MCF 10A (cell line): ENCODE data around the gene CCDC134. TPM values are rescaled to one million over a fixed set of nuclear protein-coding genes. Genes with fewer than 3 reads are reported as not detected.
"Not testable (repeated sequence)": the region's sequence is repeated elsewhere in the genome, so short reads cannot be mapped to it uniquely, and the experiment has no call there.

Experiments
- BruUV-seq: library from RNA; stranded (reverse); fragments of 400-500 nt; replicated peaks from 2 replicates; lab custom pipeline; 2021; lab: Mats Ljungman, UMichigan
- CTCF ChIA-PET: fragments of 300-600 bp; sonication (Branson Sonifier 250); formaldehyde crosslinking; extraction: SDS; loops from one replicate; lab custom pipeline; 2021; ENCODE audit warnings: antibody characterized with exemption, inconsistent platforms; lab: Yijun Ruan, JAX
- POLR2A ChIA-PET: fragments of 300-600, 350-650 bp; sonication (Branson Sonifier 250); formaldehyde crosslinking; extraction: SDS; loops from one replicate; lab custom pipeline; 2020; ENCODE audit warnings: antibody characterized with exemption, inconsistent platforms; lab: Yijun Ruan, JAX
- DNase-seq: peaks from one replicate; pipeline ENCODE4 v3.0.0-alpha.2; 2018; ENCODE audit not compliant: unreplicated experiment
- H3K27ac Mint-ChIP-seq: one replicate; pipeline ENCODE4 v1.8.0; 2022; ENCODE audit warnings: mild to moderate bottlenecking, low read depth, mixed read lengths; ENCODE audit not compliant: unreplicated experiment
- H3K27me3 Mint-ChIP-seq: one replicate; pipeline ENCODE4 v1.8.0; 2022; ENCODE audit warnings: mixed read lengths; ENCODE audit not compliant: insufficient read depth, unreplicated experiment
- H3K36me3 Mint-ChIP-seq: one replicate; pipeline ENCODE4 v1.8.0; 2022; ENCODE audit warnings: mild to moderate bottlenecking, moderate library complexity, mixed read lengths; ENCODE audit not compliant: insufficient read depth, unreplicated experiment
- H3K4me1 Mint-ChIP-seq: one replicate; pipeline ENCODE4 v1.8.0; 2022; ENCODE audit warnings: mixed read lengths; ENCODE audit not compliant: insufficient read depth, unreplicated experiment
- H3K4me3 Mint-ChIP-seq: one replicate; pipeline ENCODE4 v1.8.0; 2022; ENCODE audit warnings: mild to moderate bottlenecking, moderate library complexity, mixed read lengths; ENCODE audit not compliant: unreplicated experiment
- H3K9me3 Mint-ChIP-seq: one replicate; pipeline ENCODE4 v1.8.0; 2022; ENCODE audit warnings: mixed read lengths; ENCODE audit not compliant: unreplicated experiment
- intact Hi-C: fragments of 100-400 bp; cut with micrococcal nuclease; formaldehyde crosslinking; loops from 2 replicates; pipeline ENCODE4 v1.14.1; 2022
- total RNA-seq: library from RNA; stranded (reverse); gene quantifications from 2 replicates; pipeline ENCODE4 v1.2.3, GENCODE V29; 2022
- TF ChIP-seq, protein P1 (sequence below): fragments of 200-600 bp; IDR thresholded peaks from one replicate; pipeline ENCODE4 v1.8.0; 2022; ENCODE audit warnings: antibody characterized with exemption, mild to moderate bottlenecking; ENCODE audit not compliant: unreplicated experiment

The CCDC134 gene
- total RNA-seq, 1 experiment from 2014 or later, result 4.0 TPM

GRCh38 chr22:41862160-41862529, 61.7 kb downstream of the CCDC134 start:
- ChIA-PET CTCF (interaction anchor here (0.6 to 1.4 kb wide), 10 partner anchors 9 to 842 kb away, joined by 3 to 5 read pairs (median 4); no protein-coding TSS in a partner anchor), POLR2A (interaction anchor here (0.5 to 2.0 kb wide), 4 partner anchors 11 to 40 kb away, joined by 3 to 8 read pairs (median 3); partner anchors contain the start of gene SREBF2)
- Mint-ChIP-seq H3K4me1 (peaks cover 24% of the 10 kb centered on the region), H3K4me3 (no peak overlapping the region), H3K9me3 (no peaks in the 10 kb centered on the region), H3K27ac (no peak overlapping the region), H3K36me3 (peaks cover 16% of the 10 kb centered on the region), H3K27me3 (no peaks in the 10 kb centered on the region)
- TF ChIP-seq, protein P1, sequence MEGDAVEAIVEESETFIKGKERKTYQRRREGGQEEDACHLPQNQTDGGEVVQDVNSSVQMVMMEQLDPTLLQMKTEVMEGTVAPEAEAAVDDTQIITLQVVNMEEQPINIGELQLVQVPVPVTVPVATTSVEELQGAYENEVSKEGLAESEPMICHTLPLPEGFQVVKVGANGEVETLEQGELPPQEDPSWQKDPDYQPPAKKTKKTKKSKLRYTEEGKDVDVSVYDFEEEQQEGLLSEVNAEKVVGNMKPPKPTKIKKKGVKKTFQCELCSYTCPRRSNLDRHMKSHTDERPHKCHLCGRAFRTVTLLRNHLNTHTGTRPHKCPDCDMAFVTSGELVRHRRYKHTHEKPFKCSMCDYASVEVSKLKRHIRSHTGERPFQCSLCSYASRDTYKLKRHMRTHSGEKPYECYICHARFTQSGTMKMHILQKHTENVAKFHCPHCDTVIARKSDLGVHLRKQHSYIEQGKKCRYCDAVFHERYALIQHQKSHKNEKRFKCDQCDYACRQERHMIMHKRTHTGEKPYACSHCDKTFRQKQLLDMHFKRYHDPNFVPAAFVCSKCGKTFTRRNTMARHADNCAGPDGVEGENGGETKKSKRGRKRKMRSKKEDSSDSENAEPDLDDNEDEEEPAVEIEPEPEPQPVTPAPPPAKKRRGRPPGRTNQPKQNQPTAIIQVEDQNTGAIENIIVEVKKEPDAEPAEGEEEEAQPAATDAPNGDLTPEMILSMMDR, result no peak
- BruUV-seq, result no TSS peak
- intact Hi-C loops, result no loop called here
- no peak for DNase-seq

DNA sequence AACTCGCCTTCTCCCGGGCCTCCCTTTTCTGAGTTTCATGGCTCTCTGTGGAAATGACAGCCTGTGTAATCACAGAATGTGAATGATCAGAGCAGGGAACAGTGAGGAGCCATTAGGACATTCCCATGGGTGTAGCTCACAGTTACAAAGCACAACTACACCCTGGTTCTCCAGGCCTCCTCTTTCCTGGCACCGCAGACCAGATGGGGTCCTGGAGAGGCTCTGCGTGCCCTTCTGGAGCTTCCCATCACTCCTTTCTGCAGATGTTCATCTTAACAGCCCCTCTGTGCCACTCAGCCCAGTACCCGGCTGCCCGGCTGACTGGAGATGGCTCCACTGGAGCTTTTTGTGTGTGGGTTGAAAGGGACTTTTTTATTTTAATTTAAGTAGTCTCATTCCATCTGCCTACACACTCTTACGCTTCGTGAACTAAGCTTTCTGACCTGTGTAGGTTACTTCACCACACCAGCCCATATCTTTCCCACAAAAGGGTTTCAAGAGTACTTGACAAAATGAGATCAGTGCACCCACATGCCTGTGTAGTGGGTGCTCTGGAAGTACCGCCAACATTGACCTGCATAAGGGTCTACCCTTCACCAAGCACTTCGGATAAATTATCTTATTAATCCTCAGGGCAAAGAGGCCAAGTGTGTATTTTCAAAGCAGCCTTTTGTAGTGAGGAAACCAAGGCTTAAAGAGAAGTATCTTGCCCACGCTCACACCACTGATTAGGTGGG, 62.2 kb downstream of the CCDC134 start:
- POLR2A ChIA-PET, result interaction anchor here (0.5 to 2.0 kb wide), 4 partner anchors 12 to 40 kb away, joined by 3 to 8 read pairs (median 3); partner anchors contain the start of gene SREBF2
- H3K27me3 Mint-ChIP-seq, result no peaks in the 10 kb centered on the region
- TF ChIP-seq, protein P1, result no peak
- intact Hi-C loops, result no loop called here
- peaks cover 18% of the 10 kb centered on the region for H3K4me1 Mint-ChIP-seq
- H3K4me3 Mint-ChIP-seq, result no peak overlapping the region
- DNase-seq, result no peak
- CTCF ChIA-PET, result interaction anchor here (0.6 to 1.4 kb wide), 11 partner anchors 9 to 842 kb away, joined by 3 to 5 read pairs (median 4); no protein-coding TSS in a partner anchor
- peaks cover 22% of the 10 kb centered on the region for H3K36me3 Mint-ChIP-seq
- peak overlapping the region; percentile 27 for H3K27ac Mint-ChIP-seq
- no peaks in the 10 kb centered on the region for H3K9me3 Mint-ChIP-seq
- no TSS peak for BruUV-seq

DNA sequence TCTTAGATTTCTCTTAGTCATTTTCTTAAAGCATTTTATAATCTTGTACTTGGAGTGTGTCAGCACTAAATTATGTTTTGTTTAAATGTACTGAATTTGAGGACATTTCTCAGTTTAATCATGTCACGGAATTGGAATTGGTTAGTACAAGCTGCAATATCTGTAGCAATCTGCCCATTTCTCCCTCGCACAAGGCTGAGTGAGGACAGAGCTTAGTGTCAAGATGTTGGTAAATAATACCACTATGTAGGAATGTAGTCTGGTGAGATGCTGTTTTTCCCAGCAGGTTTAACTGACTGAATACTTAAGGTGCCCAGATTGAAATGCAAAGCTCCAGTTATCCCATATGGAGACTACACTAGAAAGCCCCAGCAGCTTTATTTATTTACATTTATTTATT, 63.0 kb downstream of the CCDC134 start:
- ChIA-PET POLR2A (interaction anchor here (2.0 kb wide), 1 partner anchor 31 kb away, joined by 8 read pairs; the partner anchor contains the start of gene SREBF2), CTCF (interaction anchor here (0.8 to 1.0 kb wide), 2 partner anchors 78 to 167 kb away, joined by 3 read pairs; no protein-coding TSS in a partner anchor)
- TF ChIP-seq, protein P1, result no peak
- no peak overlapping the region for H3K4me3 Mint-ChIP-seq
- intact Hi-C loops, result no loop called here
- BruUV-seq, result no TSS peak
- peaks cover 26% of the 10 kb centered on the region for H3K36me3 Mint-ChIP-seq
- peak overlapping the region; percentile 27 for H3K27ac Mint-ChIP-seq
- DNase-seq, result no peak
- no peaks in the 10 kb centered on the region for H3K27me3 Mint-ChIP-seq
- peaks cover 12% of the 10 kb centered on the region for H3K4me1 Mint-ChIP-seq
- H3K9me3 Mint-ChIP-seq, result no peaks in the 10 kb centered on the region

DNA sequence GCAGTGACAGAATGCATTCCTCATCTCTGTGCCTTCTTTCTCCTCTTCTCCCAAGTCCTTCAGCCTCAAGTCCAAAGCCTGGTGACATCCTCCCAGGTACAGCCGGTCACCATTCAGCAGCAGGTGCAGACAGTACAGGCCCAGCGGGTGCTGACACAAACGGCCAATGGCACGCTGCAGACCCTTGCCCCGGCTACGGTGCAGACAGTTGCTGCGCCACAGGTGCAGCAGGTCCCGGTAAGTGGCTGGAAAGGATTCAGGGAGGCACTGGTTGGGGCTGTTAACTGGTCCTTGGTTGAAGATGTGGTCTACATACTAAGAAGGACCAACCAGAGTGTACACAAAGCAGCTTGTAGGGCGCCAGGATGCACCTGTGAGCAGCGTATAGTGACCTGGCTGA, 68.1 kb downstream of the CCDC134 start:
- CTCF ChIA-PET, result no interaction called here
- Mint-ChIP-seq H3K9me3 (no peaks in the 10 kb centered on the region), H3K4me3 (no peak overlapping the region), H3K27ac (no peak overlapping the region), H3K27me3 (no peaks in the 10 kb centered on the region), H3K36me3 (peaks cover 74% of the 10 kb centered on the region), H3K4me1 (peaks cover 7% of the 10 kb centered on the region)
- POLR2A ChIA-PET, result no interaction called here
- BruUV-seq, result no TSS peak
- TF ChIP-seq, protein P1, result no peak
- intact Hi-C loops, result no loop called here
- DNase-seq, result no peak

- POLR2A ChIA-PET, H3K27ac Mint-ChIP-seq, DNase-seq, H3K4me3 Mint-ChIP-seq, intact Hi-C loops, H3K9me3 Mint-ChIP-seq, H3K27me3 Mint-ChIP-seq, CTCF ChIA-PET, BruUV-seq, H3K4me1 Mint-ChIP-seq: not testable (repeated sequence)
- H3K36me3 Mint-ChIP-seq, result peaks cover 79% of the 10 kb centered on the region
Measured at GRCh38 chr22:41870081-41870480, 69.6 kb downstream of the CCDC134 start.
